MM.1S (cell line): ENCODE measurements around the gene CYRIA.

Source experiments
- DNase-seq: peaks from one replicate; pipeline ENCODE4 v3.0.0-alpha.2; 2015
- H2AFZ ChIP-seq: fragments of 300-600 bp; sonication (generic); 2 replicates; pipeline ENCODE4 v1.6.0; 2016; ENCODE audit warnings: antibody characterized with exemption, low read length
- H3F3A ChIP-seq: fragments of 300-600 bp; sonication (generic); 2 replicates; pipeline ENCODE4 v1.6.1; 2016; ENCODE audit warnings: mild to moderate bottlenecking, antibody characterized with exemption, low read length, moderate library complexity, mixed read lengths; ENCODE audit not compliant: insufficient read depth
- H3K27ac ChIP-seq: fragments of 300-600 bp; sonication (generic); 2 replicates; pipeline ENCODE4 v1.5.1; 2016; ENCODE audit warnings: mild to moderate bottlenecking, low read length
- H3K27me3 ChIP-seq: fragments of 300-600 bp; sonication (generic); replicated peaks from 2 replicates; pipeline ENCODE4 v1.6.0; 2016; ENCODE audit warnings: low read length; ENCODE audit not compliant: insufficient read depth
- H3K36me3 ChIP-seq: fragments of 300-600 bp; sonication (generic); replicated peaks from 2 replicates; pipeline ENCODE4 v1.6.1; 2016; ENCODE audit warnings: mild to moderate bottlenecking, low read length, mixed read lengths; ENCODE audit not compliant: insufficient read depth
- H3K4me1 ChIP-seq: fragments of 300-600 bp; sonication (generic); 2 replicates; pipeline ENCODE4 v1.6.1; 2016; ENCODE audit warnings: low read length, mixed read lengths
- H3K4me2 ChIP-seq: fragments of 300-600 bp; sonication (generic); 2 replicates; pipeline ENCODE4 v1.6.0; 2016; ENCODE audit warnings: low read depth, low read length
- H3K4me3 ChIP-seq: fragments of 300-600 bp; sonication (generic); 2 replicates; pipeline ENCODE4 v1.5.1; 2016; ENCODE audit warnings: low read length, mixed read lengths
- H3K79me2 ChIP-seq: fragments of 300-600 bp; sonication (generic); 2 replicates; pipeline ENCODE4 v1.6.1; 2016; ENCODE audit warnings: mixed run types, low read length, mixed read lengths
- H3K9ac ChIP-seq: fragments of 300-600 bp; sonication (generic); 2 replicates; pipeline ENCODE4 v1.6.1; 2016; ENCODE audit warnings: low read length, mixed read lengths
- H3K9me2 ChIP-seq: fragments of 300-600 bp; sonication (generic); replicated peaks from 2 replicates; pipeline ENCODE4 v1.6.1; 2016; ENCODE audit warnings: mild to moderate bottlenecking, low read length, mixed read lengths; ENCODE audit not compliant: insufficient read depth
- H3K9me3 ChIP-seq: fragments of 300-600 bp; sonication (generic); replicated peaks from 2 replicates; pipeline ENCODE4 v1.6.1; 2016; ENCODE audit warnings: mild to moderate bottlenecking, low read length, mixed read lengths; ENCODE audit not compliant: insufficient read depth
- H4K20me1 ChIP-seq: fragments of 300-600 bp; sonication (generic); 2 replicates; pipeline ENCODE4 v1.6.1; 2016; ENCODE audit warnings: mild to moderate bottlenecking, low read length, moderate library complexity, mixed read lengths; ENCODE audit not compliant: insufficient read depth
- CTCF ChIP-seq: fragments of 300-600 bp; sonication (generic); IDR thresholded peaks from 2 replicates; pipeline ENCODE4 v1.5.1; 2016; ENCODE audit warnings: antibody characterized with exemption, low read length, mixed read lengths
- EZH2 ChIP-seq: fragments of 300-600 bp; sonication (generic); optimal IDR thresholded peaks from 2 replicates; pipeline ENCODE3; 2017; ENCODE audit warnings: low read depth, mild to moderate bottlenecking, antibody characterized with exemption, low read length, mixed read lengths
- EZH2phosphoT487 ChIP-seq: fragments of 300-600 bp; sonication (generic); IDR thresholded peaks from 2 replicates; pipeline ENCODE4 v1.6.1; 2018; ENCODE audit warnings: antibody characterized with exemption, low read length

CYRIA gene

GRCh38 chr2:16626997-16627605, 38.5 kb downstream of the CYRIA start:
- H3K4me2 ChIP-seq: no peak overlapping the region
- no peaks in the 10 kb centered on the region for H3F3A ChIP-seq
- no peak overlapping the region for H3K27ac ChIP-seq
- no peaks in the 10 kb centered on the region for H3K9me3 ChIP-seq
- no peaks in the 10 kb centered on the region for H4K20me1 ChIP-seq
- H3K79me2 ChIP-seq: no peaks in the 10 kb centered on the region
- H3K27me3 ChIP-seq: no peaks in the 10 kb centered on the region
- DNase-seq: no peak
- TF ChIP-seq EZH2 (no peak), EZH2phosphoT487 (no peak), CTCF (no peak)
- H3K9me2 ChIP-seq: no peaks in the 10 kb centered on the region
- no peaks in the 10 kb centered on the region for H3K36me3 ChIP-seq
- 0 out of 2 replicates have a peak, but pooled peaks cover 3% of the 10 kb centered on the region for H3K4me1 ChIP-seq
- no peak overlapping the region for H2AFZ ChIP-seq
- H3K4me3 ChIP-seq: no peak overlapping the region
- no peak overlapping the region for H3K9ac ChIP-seq

- H3K9ac ChIP-seq: no peak overlapping the region
Observed at GRCh38 chr2:16626497-16626896, 39.1 kb downstream of the CYRIA start.

GRCh38 chr2:16625759-16626158, 39.9 kb downstream of the CYRIA start:
- H4K20me1 ChIP-seq: no peaks in the 10 kb centered on the region
- no peak overlapping the region for H3K27ac ChIP-seq
- H3K9me3 ChIP-seq: no peaks in the 10 kb centered on the region
- H3K79me2 ChIP-seq: no peaks in the 10 kb centered on the region
- H3K4me3 ChIP-seq: no peak overlapping the region
- no peaks in the 10 kb centered on the region for H3K36me3 ChIP-seq
- H3K4me1 ChIP-seq: 0 out of 2 replicates have a peak, but pooled peaks cover 3% of the 10 kb centered on the region
- TF ChIP-seq EZH2: no peak
- TF ChIP-seq EZH2phosphoT487: no peak
- no peak for TF ChIP-seq CTCF
- H3K9ac ChIP-seq: no peak overlapping the region
- H3K9me2 ChIP-seq: no peaks in the 10 kb centered on the region
- H3K4me2 ChIP-seq: no peak overlapping the region
- no peaks in the 10 kb centered on the region for H3K27me3 ChIP-seq
- no peak for DNase-seq
- no peak overlapping the region for H2AFZ ChIP-seq
- no peaks in the 10 kb centered on the region for H3F3A ChIP-seq

More at GRCh38 chr2:16626497-16626896, 39.1 kb downstream of the CYRIA start:
- 0 out of 2 replicates have a peak, but pooled peaks cover 3% of the 10 kb centered on the region for H3K4me1 ChIP-seq
- H2AFZ ChIP-seq: no peak overlapping the region
- H3K36me3 ChIP-seq: no peaks in the 10 kb centered on the region
- no peak overlapping the region for H3K4me2 ChIP-seq
- TF ChIP-seq CTCF (no peak), EZH2phosphoT487 (no peak), EZH2 (no peak)
- no peaks in the 10 kb centered on the region for H3F3A ChIP-seq
- H3K27ac ChIP-seq: no peak overlapping the region
- H3K27me3 ChIP-seq: no peaks in the 10 kb centered on the region
- no peaks in the 10 kb centered on the region for H3K9me2 ChIP-seq
- H4K20me1 ChIP-seq: no peaks in the 10 kb centered on the region
- no peaks in the 10 kb centered on the region for H3K79me2 ChIP-seq
- no peak for DNase-seq
- H3K4me3 ChIP-seq: no peak overlapping the region
- no peaks in the 10 kb centered on the region for H3K9me3 ChIP-seq
